GM19238 (cell line): Measurements from ENCODE around the gene GANAB.
"Not testable (repeated sequence)": the region's sequence is repeated elsewhere in the genome, so short reads cannot be mapped to it uniquely, and the experiment has no call there.

Experiments used
- DNase-seq: peaks from one replicate; pipeline ENCODE4 v3.0.0; 2011; ENCODE audit warnings: low spot score; ENCODE audit not compliant: insufficient read length

GANAB gene

GRCh38 chr11:62621567-62622470, 24.6 kb downstream of the GANAB start, which contains the start of gene B3GAT3:
B3GAT3 (minus strand) TSS chr11:62621986; CDS start chr11:62621947, 39 bp downstream.
- peak; percentile 99 for DNase-seq

GRCh38 chr11:62621027-62621566, 25.3 kb downstream of the GANAB start:
- no peak for DNase-seq

GRCh38 chr11:62616957-62617356, 29.5 kb downstream of the GANAB start:
- DNase-seq: not testable (repeated sequence)

- DNase-seq: no peak
Observed at GRCh38 chr11:62615521-62615920, 30.9 kb downstream of the GANAB start.

GRCh38 chr11:62614275-62614674, 32.1 kb downstream of the GANAB start:
- DNase-seq: no peak

GRCh38 chr11:62613291-62613778, 33.1 kb downstream of the GANAB start:
- no peak for DNase-seq

- peak; percentile 95 for DNase-seq
Observed at GRCh38 chr11:62612366-62613290, 33.8 kb downstream of the GANAB start, which contains the start of the genes EML3 and ROM1. EML3 (minus strand) TSS chr11:62612775; CDS start chr11:62612457, 318 bp downstream. ROM1 (plus strand) TSS chr11:62613257; CDS start chr11:62613282, 25 bp downstream.

- DNase-seq: peak; percentile 63
Observed at GRCh38 chr11:62611705-62612365, 34.6 kb downstream of the GANAB start.

GRCh38 chr11:62610814-62611704, 35.4 kb downstream of the GANAB start:
- DNase-seq: no peak

GRCh38 chr11:62610403-62610802, 36.0 kb downstream of the GANAB start:
- no peak for DNase-seq

GRCh38 chr11:62608776-62609175, 37.6 kb downstream of the GANAB start:
- DNase-seq: no peak

GRCh38 chr11:62607714-62608113, 38.7 kb downstream of the GANAB start:
- no peak for DNase-seq

- no peak for DNase-seq
Observed at GRCh38 chr11:62605902-62606301, 40.5 kb downstream of the GANAB start.

- no peak for DNase-seq
Observed at GRCh38 chr11:62605467-62605866, 40.9 kb downstream of the GANAB start.

- DNase-seq: no peak
Observed at GRCh38 chr11:62604460-62605120, 41.8 kb downstream of the GANAB start.

GRCh38 chr11:62603776-62604299, 42.6 kb downstream of the GANAB start:
- no peak for DNase-seq

- no peak for DNase-seq
Observed at GRCh38 chr11:62603072-62603408, 43.4 kb downstream of the GANAB start.

GRCh38 chr11:62602141-62603071, 44.0 kb downstream of the GANAB start:
- DNase-seq: no peak
